GM12878 (cell line): Measurements from ENCODE around the gene EEF2KMT. TPM values are rescaled to one million over a fixed set of nuclear protein-coding genes. Genes with fewer than 3 reads are reported as not detected.

Source experiments
- ATAC-seq: fragments of 200-7000 bp; cut with Tn5 transposase; 3 replicates; pipeline ENCODE4 v1.9.1; 2020; ENCODE audit warnings: mild to moderate bottlenecking, moderate library complexity
- BruUV-seq: library from RNA; stranded (reverse); fragments of 400-500 nt; replicated peaks from 2 replicates; lab custom pipeline; 2021; lab: Mats Ljungman, UMichigan
- CTCF ChIA-PET: fragments of 300-600 bp; sonication (Branson Sonifier 250); formaldehyde crosslinking; extraction: SDS; loops from one replicate; lab custom pipeline; 2021; ENCODE audit warnings: inconsistent platforms; lab: Yijun Ruan, JAX
- POLR2A ChIA-PET: fragments of 350-600 bp; formaldehyde crosslinking; extraction: SDS; loops from one replicate; lab custom pipeline; 2021; ENCODE audit warnings: inconsistent platforms; lab: Charles Lee
- RAD21 ChIA-PET: fragments of 300-600 bp; sonication (Branson Sonifier 250); formaldehyde crosslinking; loops from one replicate; lab custom pipeline; 2023; ENCODE audit warnings: antibody characterized with exemption; ENCODE audit not compliant: unreplicated experiment; lab: Charles Lee
- SMC1A ChIA-PET: fragments of 300-600 bp; sonication (Branson Sonifier 250); formaldehyde crosslinking; loops from one replicate; lab custom pipeline; 2023; ENCODE audit not compliant: unreplicated experiment, uncharacterized antibody; lab: Charles Lee
- DNase-seq: peaks from one replicate; pipeline ENCODE4 v3.0.0-alpha.2; 2011; ENCODE audit warnings: low read depth, low spot score
- FAIRE-seq: peaks from 3 replicates; lab custom pipeline; 2011; peaks lifted over from hg19 to GRCh38; lab: Jason Lieb, UNC
- H2AFZ ChIP-seq: 2 replicates; pipeline ENCODE4 v1.6.0; 2011; ENCODE audit warnings: low read depth, low read length, control low read depth; ENCODE audit not compliant: control insufficient read depth
- H3K27ac ChIP-seq: 2 replicates; pipeline ENCODE4 v1.5.1; 2011; ENCODE audit warnings: control low read depth; ENCODE audit not compliant: control insufficient read depth, insufficient read depth
- H3K27me3 ChIP-seq, 2 experiments: replicated peaks in 1 of 2; 2 replicates each; pipeline versions ENCODE4 v1.6.0 to v1.6.1; 2011; ENCODE audit warnings: low read length in 1 of 2; ENCODE audit not compliant: control insufficient read depth in 2 of 2, insufficient read depth in 2 of 2
- H3K36me3 ChIP-seq, 2 experiments: 2 replicates each; pipeline ENCODE4 v1.5.1; 2011; ENCODE audit warnings: low read length in 1 of 2; ENCODE audit not compliant: control insufficient read depth in 2 of 2, insufficient read depth in 2 of 2
- H3K4me1 ChIP-seq: 2 replicates; pipeline ENCODE4 v1.6.1; 2011; ENCODE audit warnings: mild to moderate bottlenecking, low read length, moderate library complexity, mixed read lengths; ENCODE audit not compliant: control insufficient read depth, insufficient read depth
- H3K4me2 ChIP-seq: 2 replicates; pipeline ENCODE4 v1.6.0; 2011; ENCODE audit warnings: control low read depth; ENCODE audit not compliant: control insufficient read depth, insufficient read depth
- H3K4me3 ChIP-seq: fragments of 200-600 bp; sonication (generic); 2 replicates; pipeline ENCODE4 v1.5.1; 2016
- H3K79me2 ChIP-seq: 2 replicates; pipeline ENCODE4 v1.6.0; 2011; ENCODE audit warnings: low read length; ENCODE audit not compliant: control insufficient read depth, insufficient read depth
- H3K9ac ChIP-seq: 2 replicates; pipeline ENCODE4 v1.8.0; 2011; ENCODE audit warnings: low read length, control low read depth, mixed read lengths; ENCODE audit not compliant: control insufficient read depth, insufficient read depth
- H3K9me3 ChIP-seq: replicated peaks from 3 replicates; pipeline ENCODE4 v1.5.1; 2011; ENCODE audit warnings: mild to moderate bottlenecking, low read length; ENCODE audit not compliant: control insufficient read depth, insufficient read depth
- H4K20me1 ChIP-seq: 2 replicates; pipeline ENCODE4 v1.6.0; 2011; ENCODE audit not compliant: control insufficient read depth, insufficient read depth
- ZBED1 ChIP-seq: IDR thresholded peaks from 2 replicates; pipeline ENCODE4 v1.6.1; 2016; ENCODE audit warnings: borderline replicate concordance
- WGBS: methylation state at CpG from one replicate; pipeline ENCODE4 v1.1.6; 2016; ENCODE audit warnings: low lambda C conversion rate; ENCODE audit not compliant: insufficient replicate concordance, insufficient coverage; ENCODE audit errors: missing lambda C conversion rate; 5-methylcytosine and 5-hydroxymethylcytosine counted together
- in situ Hi-C: fragments of 300-500 bp; cut with MboI; formaldehyde crosslinking; loops from 9 replicates; pipeline ENCODE4 v1.14.3; 2018; ENCODE audit warnings: mixed read lengths
- intact Hi-C: fragments of 100-400 bp; cut with micrococcal nuclease; formaldehyde crosslinking; loops from one replicate; pipeline ENCODE4 v1.14.2; 2022; ENCODE audit not compliant: unreplicated experiment
- polyA plus RNA-seq, 11 experiments: library from polyadenylated mRNA; depleted of rRNA in 4 of 11; unstranded in 6 of 11; stranded (reverse) in 5 of 11; fragments of >200 nt; fragmentation: Nextera tagmentation in 4 of 11; fragmentation: Illumina TruSeq in 1 of 11; extraction: Ambion mirVana in 4 of 11; extraction: Trizol in 1 of 11; gene quantifications; 1 replicate in 1 of 11; 2 replicates in 10 of 11; pipeline versions ENCODE4 v1.2.1 to v1.2.3, GENCODE V29; 2011 to 2016; ENCODE audit warnings: inconsistent platforms in 2 of 11, missing spikeins in 2 of 11, low read depth in 1 of 11
- total RNA-seq, 4 experiments: library from RNA; depleted of rRNA in 3 of 4; stranded (reverse); fragments of >200 nt in 3 of 4; fragmentation: Illumina TruSeq in 1 of 4; extraction: Trizol in 1 of 4; gene quantifications; 2 replicates each; pipeline versions ENCODE4 v1.2.1 to v1.2.3, GENCODE V29; 2013 to 2021
- TF ChIP-seq, protein P1 (sequence below): IDR thresholded peaks from 2 replicates; pipeline ENCODE4 v1.6.1; 2012; ENCODE audit warnings: mild to moderate bottlenecking, low read depth, low read length

The EEF2KMT gene
- total and polyA plus RNA-seq, 10 of the 15 experiments (the other 5 are each of a cell fraction or from before 2014, with no cell fraction given): 3.8 to 28.1 (median 14.3) TPM

DNA sequence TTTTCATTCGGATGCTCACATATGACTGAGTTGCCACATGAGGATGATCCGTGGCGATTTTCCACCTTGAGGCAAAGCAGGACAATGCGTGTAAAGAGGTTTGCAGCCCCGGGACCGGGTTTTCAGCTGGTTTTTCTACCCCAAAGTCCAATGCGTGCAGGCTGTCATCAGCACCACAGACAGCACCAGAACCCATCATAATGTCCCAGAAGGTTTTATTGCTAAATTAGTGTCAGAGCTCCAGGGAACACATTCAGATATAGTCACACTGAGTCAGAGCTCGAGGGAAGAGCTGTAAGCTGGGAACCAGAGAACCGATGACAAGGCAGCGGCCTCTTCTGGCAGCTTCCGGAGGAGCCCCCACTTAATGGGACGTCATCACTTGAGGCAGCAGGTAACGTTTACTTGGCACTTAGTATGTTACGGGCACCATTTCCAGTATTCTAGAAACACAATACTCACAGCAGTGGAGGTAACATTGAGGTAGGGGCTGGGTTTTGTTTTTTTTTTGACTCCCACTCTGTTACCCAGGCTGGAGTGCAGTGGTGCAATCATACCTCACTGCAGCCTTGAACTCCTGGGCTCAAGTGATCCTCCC lies 54.9 kb downstream of the EEF2KMT start:
- in situ Hi-C loops: no loop called here

More for the DNA sequence above, 54.9 kb downstream of the EEF2KMT start:
- intact Hi-C loops: no loop called here
- Histone ChIP-seq H3K4me1 (peaks cover 26% of the 10 kb centered on the region), H3K4me2 (peak overlapping the region; percentile 88; the same call in 1 of the 2 replicates), H3K9ac (no peak overlapping the region), H3K9me3 (no peaks in the 10 kb centered on the region), H3K36me3 (no peaks in the 10 kb centered on the region), H3K27me3 (no peaks in the 10 kb centered on the region), H3K79me2 (no peaks in the 10 kb centered on the region), H2AFZ (no peak overlapping the region), H3K4me3 (no peak overlapping the region), H4K20me1 (no peaks in the 10 kb centered on the region), H3K27ac (no peak overlapping the region)
- 78% methylated on average over 14 of the region's 14 CpGs for WGBS
- ChIA-PET SMC1A (no interaction called here), RAD21 (no interaction called here), CTCF (no interaction called here), POLR2A (no interaction called here)
- no peak for TF ChIP-seq ZBED1
- TF ChIP-seq, protein P1, sequence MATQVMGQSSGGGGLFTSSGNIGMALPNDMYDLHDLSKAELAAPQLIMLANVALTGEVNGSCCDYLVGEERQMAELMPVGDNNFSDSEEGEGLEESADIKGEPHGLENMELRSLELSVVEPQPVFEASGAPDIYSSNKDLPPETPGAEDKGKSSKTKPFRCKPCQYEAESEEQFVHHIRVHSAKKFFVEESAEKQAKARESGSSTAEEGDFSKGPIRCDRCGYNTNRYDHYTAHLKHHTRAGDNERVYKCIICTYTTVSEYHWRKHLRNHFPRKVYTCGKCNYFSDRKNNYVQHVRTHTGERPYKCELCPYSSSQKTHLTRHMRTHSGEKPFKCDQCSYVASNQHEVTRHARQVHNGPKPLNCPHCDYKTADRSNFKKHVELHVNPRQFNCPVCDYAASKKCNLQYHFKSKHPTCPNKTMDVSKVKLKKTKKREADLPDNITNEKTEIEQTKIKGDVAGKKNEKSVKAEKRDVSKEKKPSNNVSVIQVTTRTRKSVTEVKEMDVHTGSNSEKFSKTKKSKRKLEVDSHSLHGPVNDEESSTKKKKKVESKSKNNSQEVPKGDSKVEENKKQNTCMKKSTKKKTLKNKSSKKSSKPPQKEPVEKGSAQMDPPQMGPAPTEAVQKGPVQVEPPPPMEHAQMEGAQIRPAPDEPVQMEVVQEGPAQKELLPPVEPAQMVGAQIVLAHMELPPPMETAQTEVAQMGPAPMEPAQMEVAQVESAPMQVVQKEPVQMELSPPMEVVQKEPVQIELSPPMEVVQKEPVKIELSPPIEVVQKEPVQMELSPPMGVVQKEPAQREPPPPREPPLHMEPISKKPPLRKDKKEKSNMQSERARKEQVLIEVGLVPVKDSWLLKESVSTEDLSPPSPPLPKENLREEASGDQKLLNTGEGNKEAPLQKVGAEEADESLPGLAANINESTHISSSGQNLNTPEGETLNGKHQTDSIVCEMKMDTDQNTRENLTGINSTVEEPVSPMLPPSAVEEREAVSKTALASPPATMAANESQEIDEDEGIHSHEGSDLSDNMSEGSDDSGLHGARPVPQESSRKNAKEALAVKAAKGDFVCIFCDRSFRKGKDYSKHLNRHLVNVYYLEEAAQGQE: peak; percentile 71; the same call in 1 of the 2 replicates
- no TSS peak for BruUV-seq
- DNase-seq (no peak), FAIRE-seq (no peak), ATAC-seq (no peak)
